DMS53 treated with DMSO at 0.1 percent for 48 hours (cell line): ENCODE results near the gene ATP9A.
"Not testable (repeated sequence)": the region's sequence is repeated elsewhere in the genome, so short reads cannot be mapped to it uniquely, and the experiment has no call there.

Source experiments
- DNase-seq: peaks from one replicate; lab custom pipeline; 2025; ENCODE audit not compliant: unreplicated experiment; lab: John Stamatoyannopoulos, UW

Gene ATP9A

DNA sequence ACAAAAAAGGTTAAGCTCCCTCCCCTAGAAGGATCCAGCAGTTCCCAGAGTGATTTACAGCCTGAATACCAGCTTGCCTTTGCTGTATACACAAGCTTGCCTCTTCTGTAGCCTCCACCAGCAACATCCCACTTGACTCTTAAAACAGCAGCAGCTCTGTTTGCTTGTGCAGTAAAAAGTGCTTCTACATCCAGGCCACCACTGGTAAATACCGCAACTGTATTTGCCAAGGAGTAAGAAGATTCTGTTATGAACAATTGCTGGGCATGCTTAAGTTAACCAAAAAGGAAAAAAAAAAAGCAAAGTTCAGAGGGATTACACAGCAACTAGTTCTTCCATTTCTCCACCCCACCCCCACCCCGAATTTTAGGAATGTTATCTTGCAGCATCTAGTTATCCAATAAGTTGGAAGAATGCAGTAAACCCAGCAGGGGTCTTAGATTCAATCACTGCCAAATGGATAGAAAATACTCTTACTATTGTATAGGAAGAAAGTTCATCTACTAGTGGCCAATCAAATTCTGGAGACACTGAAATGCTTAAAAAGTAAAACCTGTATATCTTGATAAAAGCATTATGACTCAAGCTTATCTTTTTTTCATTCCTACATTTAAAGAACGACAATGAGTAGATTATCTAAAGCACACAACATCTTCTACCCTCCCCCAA, 29.3 kb upstream of the ATP9A start:
- no peak for DNase-seq

DNA sequence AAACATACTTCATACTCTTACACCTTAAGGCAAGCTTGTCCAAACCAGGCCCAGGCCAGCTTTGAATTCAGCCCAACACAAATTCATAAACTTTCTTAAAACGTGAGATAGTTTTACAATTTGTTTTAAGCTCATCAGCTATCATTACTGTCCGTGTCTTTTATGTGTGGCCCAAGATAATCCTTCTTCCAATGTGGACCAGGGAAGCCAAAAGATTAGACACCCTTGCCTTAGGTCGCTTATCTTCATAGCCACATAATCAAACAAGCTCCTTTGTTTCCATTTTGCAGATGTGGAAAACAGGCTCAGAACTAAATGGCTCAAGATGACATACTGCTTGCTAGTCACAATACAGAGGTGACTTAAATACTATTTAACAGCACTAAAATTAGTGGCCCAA, 28.1 kb upstream of the ATP9A start:
- DNase-seq = no peak

DNA sequence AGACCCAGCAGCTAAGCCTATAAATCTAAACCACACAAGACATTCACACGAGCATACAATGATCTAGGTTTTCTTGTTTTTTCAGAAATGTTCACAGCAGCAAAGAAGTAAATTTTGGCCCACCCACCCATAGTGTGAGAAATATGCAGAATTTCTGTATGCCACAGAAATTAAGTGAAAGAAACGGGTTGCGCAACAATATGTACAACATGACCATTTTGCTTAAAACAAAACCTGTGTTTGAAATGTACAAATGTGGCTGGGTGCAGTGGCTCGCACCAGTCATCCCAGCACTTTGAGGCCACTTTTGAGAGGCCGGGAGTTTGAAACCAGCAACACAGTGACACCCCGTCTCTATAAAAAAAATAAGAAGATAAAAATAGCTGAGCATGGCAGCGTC, 24.8 kb upstream of the ATP9A start:
- DNase-seq = no peak

DNA sequence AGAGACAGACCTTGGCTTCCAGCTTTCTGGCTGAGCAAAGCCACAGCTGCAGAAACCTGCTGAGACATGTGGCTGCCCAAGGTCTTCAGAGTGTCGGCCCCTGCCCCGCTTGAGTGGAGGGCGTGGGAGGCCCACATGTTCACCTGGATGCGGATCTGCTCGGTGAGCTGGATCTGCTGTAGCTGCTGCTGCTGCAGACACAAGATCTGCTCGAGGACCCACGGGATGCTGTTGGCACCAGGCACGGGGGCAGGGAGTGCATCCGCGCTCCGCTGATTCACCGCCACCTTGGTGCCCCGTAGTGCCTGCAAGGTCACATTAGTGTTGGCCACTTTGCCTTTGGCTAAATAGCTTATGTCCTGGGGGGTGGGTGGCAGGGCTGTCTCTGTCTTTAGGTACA, 23.4 kb upstream of the ATP9A start:
- DNase-seq = no peak

DNA sequence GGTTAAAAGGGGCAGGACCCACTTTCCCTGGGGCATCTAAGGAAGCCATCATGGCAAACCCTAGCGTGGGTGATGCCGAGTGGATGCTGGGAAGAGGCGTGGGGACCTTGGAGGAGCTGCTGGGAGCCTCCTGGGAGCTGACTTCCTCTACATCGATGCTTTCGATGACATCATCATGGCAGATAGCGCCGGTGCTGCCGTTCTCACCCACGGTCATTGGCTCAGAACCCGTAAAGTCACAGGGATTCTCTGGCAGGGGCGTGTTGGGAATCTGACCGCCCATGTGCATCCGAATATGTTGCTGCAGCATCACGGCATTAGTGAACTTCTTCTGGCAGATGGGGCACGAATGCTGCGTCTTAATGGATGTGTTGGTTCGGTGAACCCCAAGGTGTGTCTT, 22.1 kb upstream of the ATP9A start:
- DNase-seq = no peak

DNA sequence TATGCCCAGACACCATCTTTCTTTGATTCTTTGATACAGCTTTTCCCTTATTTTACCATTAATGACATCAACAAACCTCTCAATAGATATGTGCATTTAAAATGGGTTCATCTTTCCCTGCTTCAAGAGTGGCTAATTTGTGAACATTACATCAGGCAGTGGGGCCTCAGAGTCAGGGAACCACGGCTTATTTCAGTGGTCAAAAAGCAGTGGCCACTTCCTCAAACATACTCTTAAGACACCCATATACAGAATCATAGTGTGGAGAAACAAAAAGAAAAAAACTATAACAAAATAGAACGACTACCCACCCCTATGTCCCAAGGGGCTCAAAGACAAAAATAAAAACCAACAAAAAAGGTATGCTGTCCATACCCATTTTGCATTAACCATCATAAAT, 21.2 kb upstream of the ATP9A start:
- no peak for DNase-seq

DNA sequence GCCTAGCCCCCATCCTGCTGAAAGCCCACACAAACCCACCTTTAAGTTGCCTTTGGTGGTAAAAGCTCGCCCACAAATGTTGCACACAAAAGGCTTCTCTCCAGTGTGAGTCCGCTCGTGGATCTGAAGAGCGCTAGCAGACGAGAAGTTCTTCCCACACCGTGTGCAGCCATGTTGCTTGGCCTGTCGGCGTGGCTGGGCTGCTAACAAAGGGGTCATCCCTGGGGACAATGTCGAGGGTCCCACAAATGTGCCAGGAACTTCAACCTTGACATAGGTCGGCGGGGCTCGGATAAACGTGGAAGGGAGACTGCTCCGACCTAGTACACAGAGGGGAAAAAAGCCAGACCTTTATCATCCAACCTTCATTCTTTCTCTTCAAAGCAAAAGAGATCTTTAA, 20.6 kb upstream of the ATP9A start:
- no peak for DNase-seq

DNA sequence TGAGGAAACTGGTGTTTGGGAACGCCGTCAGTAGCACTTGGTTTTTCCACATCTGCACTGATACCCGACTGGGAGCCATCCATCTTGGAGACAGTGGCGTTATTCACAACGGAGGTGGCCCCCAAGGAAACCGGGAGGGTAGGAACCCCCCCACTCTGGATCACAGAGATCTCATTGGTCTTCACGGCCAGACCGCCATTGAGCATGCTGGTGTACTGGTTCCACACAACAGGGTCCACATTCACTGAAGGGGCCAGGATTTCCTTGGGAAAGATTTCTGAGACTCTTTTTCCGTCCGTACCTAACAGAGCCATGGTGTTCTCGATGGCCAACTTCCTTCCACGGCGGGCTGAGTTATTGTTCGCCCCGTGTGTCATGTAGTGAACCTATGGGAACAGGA, 16.1 kb upstream of the ATP9A start:
- no peak for DNase-seq

DNA sequence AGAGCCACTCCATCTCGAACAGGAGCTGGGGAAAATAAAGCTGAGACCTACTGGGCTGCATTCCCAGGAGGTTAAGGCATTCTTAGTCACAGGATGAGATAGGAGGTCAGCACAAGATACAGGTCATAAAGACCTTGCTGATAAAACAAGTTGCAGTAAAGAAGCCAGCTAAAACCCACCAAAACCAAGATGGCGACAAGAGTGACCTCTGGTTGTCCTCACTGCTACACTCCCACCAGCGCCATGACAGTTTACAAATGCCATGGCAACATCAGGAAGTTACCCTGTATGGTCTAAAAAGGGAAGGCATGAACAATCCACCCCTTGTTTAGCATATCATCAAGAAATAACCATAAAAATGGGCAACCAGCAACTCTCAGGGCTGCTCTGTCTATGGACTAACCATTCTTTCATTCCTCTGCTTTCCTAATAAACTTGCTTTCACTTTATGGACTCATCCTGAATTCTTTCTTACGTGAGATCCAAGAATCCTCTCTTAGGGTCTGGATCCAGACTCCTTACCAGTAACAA, 10.1 kb upstream of the ATP9A start:
- DNase-seq = not testable (repeated sequence)

DNA sequence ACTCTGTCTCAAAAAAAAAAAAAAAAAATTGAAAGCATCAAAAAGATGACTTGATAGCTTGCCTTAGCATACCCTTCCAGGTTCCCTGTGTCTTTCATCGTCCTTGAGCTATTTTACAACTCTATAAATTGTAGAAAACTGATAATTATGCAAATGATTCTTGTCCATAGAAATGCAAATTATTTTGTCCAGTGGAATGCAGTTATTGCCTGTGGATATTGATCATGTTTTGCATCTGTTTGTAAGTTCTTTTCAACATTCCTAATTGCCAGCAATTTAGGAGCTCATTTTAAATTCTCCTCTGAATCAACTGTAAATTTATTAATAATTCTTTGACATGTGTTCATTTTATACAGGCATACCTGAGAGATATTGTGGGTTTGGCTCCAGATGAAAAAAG, 7.1 kb upstream of the ATP9A start:
- no peak for DNase-seq

DNA sequence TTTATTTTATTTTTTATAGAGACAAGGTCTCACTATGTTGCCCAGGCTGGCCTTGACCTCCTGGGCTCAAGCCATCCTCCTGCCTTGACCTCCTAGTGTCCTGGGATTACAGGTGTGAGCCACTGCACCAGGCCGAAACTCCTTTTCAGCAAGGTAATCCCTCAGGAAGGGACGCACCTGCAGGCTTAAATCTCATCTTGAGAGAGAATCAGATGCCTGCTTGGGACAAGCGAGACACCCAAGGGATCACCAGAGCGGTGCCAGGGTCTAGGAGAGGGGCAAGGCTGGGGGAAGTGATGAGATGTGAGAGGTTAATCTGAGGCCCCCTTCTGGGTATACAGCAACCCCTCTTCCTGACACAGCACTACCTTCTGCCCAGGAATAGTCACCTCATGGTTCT, 4.0 kb upstream of the ATP9A start:
- no peak for DNase-seq

DNA sequence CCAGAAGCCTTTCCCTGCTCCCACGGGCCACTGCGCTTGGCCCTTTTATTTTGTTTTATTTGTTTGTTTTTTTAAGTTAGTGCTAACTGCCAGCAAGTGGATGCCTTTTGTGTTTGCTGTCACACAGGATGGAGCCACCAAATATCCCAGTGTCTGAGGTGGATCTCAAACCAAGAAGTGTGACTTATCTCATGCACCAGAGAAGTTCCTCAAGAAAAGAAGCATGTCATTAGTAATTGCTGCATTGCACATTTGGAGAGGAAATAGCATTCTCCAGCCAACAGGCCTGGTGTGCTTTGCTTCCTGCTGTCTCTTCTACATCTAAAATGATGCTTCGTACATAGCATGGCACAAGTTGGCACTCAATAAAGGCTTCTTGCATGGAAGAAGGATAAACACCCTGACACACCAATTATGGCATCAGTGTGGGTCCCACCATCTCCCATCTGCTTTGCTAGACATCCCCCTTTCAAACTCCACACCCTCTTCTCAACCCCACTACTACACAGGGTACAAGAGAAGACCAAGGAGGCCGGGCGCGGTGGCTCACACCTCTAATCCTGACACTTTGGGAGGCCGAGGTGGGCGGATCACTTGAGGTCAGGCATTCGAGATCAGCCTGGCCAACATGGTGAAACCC, 1.9 kb upstream of the ATP9A start:
- no peak for DNase-seq

DNA sequence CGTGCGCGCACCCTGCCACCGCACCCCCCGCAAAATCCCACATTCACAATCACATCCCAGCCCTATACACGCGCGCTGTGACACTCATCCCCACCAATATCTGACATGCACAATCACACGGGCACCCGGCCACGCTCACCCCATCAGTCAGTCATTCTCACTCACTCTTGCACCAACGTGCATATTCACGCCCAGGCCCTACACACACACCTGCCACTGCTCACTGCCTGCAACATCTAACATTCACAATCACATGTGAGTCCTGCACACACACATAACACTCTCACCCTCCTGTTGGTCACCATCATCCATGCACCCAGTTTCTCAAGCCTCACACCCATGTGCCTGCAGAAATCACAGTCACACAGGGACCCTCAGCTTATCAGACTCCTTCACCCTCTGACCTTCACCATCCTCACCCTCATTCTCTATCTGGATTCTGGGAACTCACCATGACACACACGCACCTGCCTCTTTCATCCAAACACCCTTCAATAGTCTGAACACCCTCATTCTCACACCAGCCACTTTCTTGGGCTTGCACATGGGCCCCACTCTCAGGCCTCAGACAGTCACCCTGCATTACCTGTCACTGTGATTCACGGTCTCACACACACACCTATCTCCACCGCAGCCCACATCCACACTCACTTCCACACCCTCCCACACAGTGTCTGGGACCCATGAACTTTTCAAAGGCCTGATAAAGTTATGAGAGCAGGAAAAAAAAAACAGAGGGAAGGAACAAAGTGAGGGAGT, 748 bp upstream of the ATP9A start:
- no peak for DNase-seq

DNA sequence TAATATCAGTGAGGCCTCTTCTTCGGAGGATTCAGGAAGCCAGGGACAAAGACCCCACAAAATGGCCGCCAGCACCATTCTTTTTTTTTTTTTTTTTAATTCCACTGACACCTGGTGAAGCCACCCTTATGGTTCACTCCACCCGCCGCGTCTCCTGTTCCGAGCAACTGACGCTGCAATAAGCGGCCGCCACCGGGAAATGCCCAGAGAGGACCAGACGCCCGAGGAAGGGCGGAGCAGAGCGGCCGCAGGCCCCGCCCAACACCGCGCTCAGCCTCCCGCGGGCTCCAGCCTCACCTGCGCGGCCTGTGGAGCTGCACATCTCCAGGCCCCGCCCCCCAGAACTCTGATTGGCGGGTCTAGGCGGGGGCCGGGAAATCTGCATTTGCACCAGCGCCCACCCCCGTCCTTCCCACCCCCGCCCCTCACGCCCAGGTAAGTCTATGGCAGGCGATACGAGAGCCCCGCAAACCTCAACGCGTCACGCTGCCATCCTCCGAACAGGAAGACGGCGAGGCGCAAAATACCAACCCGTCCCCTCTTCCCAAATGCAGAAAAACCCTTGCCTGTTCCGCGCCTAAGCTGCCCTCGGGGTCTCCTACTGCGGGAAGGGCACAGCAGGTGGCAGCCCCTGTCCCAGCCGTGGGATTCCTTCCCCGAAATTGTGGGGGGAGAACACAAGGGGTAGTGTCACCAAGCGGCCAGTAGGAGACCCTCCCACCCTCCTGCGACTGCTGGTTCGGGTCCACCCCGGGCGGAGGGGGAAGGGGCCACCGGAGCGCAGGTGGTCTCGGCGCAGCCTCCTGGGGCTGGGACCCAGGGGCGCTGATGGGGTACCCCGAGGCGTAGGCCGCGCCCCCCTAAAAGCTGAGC, 960 bp downstream of the ATP9A start:
- peak; percentile 12 for DNase-seq

DNA sequence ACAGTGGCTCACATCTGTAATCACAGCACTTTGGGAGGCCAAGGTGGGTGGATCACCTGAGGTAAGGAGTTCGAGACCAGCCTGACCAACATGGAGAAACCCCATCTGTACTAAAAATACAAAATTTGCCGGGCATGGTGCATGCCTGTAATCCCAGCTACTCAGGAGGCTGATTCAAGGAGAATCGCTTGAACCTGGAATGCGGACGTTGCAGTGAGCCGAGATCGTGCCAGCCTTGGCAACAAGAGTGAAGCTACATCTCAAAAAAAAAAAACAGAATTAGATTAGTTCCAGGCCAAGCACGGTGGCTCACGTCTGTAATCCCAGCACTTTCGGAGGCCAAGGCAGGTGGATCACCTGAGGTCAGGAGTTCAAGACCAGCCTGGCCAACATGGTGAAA, 2.8 kb downstream of the ATP9A start:
- DNase-seq = not testable (repeated sequence)

DNA sequence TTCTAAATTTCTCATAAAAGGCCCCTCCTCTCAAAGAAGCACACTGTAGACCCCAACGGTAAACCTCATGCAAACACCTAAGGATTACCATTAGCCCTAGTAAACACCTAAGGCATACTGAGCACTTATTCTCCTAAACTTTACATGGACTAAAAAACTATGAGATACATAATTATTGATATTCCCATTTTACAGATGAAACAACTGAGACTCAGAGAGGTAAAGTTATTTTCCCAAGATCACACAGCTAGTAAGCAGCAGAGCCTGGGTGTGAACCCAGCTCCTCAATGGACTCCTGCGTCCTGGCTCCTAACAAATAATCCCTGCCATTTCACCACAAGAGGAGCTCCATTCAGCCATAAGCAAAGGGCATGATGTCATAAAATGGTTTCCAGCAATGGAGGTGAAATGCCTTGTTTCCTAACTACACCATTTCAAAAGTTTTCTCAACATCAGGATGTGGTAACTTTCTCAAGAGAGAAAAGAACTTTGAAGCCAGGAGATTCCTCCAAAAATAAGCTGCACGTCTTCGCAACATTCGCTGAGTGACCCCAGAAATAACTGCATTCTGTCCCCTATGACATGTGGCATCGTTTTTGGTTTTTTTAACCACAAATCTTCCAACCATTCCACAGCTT, 4.1 kb downstream of the ATP9A start:
- no peak for DNase-seq

DNA sequence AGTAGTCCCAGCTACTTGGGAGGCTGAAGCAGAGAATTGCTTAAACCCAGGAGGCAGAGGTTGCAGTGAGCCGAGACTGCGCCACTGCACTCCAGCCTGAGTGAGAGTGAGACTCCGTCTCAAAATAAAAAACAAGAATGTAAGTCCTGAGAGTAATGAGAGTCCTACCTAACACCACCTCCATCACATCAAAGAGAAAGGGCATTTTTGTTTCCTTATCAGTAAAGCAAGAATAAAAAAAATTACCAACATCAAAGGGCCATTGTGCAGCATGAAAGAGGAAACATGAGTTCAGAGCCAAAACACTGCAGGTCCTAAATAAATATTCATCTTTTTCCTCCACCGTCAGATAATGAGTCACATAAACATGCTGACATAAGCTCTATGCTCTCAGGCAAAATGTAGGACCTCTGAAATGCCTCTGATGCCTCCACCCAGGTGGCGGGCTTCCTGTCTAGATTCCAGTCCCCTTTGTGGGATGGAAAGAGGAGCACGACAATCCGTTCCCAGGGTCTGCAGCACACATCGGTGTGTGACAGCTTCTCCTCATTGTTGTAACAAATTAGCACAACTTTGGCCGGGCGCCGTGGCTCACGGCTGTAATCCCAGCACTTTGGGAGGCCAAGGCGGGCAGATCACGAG, 7.2 kb downstream of the ATP9A start:
- DNase-seq = no peak

DNA sequence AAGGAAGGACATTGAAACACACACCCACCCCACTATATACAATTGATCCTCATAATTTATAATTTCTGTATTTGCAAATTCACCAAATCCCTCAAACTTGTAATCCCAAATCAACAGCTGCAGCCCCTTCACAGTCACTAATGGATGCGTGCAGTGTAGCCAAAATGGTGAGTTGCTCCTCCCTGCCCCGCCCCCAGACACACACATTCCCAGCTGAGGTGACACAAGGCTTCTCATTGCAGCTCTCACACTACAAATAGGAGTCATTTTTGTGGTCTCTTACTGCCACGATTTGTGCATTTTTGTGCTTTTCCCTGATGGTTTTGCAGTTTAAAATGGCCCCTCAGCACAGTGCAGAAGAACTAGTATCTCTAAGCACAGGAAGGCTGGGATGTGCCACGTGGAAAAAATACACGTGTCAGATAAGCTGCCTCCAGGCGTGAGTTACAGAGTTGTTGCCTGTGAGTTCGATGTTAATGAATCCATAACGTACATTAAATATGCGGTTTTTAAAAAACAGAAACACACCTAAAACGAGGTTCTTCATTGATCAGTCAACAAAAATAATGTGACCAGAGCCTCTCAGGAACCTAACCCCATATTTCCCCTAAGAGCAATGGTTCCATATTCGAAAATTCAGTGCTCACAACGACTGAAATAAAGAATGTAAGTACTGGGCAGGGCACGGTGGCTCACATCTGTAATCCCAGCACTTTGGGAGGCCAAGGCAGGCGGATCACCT, 8.2 kb downstream of the ATP9A start:
- DNase-seq = no peak

DNA sequence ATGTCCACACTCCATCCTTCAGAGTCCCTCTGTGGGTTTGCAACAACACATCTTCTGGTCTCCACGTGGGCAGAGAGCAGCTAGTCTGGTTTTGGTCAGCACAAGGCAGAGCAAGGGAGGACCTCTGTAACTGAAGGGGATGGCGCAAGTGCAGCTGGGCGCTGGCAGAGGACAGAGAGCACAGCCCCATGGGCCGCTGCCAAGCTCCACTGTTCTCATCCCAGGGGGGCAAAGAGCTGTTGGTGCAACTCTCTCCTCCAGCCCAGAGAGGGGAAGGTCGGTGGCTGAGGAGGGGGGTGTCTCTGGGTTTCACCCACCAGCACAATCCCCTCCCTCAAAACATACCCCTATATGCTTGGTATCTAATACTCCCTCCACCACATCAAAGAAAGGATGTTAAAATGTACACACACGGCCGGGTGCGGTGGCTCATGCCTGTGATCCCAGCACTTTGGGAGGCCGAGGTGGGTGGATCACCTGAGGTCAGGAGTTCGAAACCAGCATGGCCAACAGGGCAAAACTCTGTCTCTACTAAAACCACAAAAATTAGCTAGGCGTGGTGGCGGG, 9.1 kb downstream of the ATP9A start:
- no peak for DNase-seq
